Effector CD4-positive, alpha-beta T cell (primary cell): ENCODE measurements around the gene SLC25A11.
A peak's percentile ranks its signal among the peaks of the same experiment; 100 is the strongest.
"Not testable (repeated sequence)": the region's sequence is repeated elsewhere in the genome, so short reads cannot be mapped to it uniquely, and the experiment has no call there.

Experiments used
- DNase-seq: peaks from one replicate; pipeline ENCODE4 v3.0.0-alpha.2; 2020

The SLC25A11 gene

DNA sequence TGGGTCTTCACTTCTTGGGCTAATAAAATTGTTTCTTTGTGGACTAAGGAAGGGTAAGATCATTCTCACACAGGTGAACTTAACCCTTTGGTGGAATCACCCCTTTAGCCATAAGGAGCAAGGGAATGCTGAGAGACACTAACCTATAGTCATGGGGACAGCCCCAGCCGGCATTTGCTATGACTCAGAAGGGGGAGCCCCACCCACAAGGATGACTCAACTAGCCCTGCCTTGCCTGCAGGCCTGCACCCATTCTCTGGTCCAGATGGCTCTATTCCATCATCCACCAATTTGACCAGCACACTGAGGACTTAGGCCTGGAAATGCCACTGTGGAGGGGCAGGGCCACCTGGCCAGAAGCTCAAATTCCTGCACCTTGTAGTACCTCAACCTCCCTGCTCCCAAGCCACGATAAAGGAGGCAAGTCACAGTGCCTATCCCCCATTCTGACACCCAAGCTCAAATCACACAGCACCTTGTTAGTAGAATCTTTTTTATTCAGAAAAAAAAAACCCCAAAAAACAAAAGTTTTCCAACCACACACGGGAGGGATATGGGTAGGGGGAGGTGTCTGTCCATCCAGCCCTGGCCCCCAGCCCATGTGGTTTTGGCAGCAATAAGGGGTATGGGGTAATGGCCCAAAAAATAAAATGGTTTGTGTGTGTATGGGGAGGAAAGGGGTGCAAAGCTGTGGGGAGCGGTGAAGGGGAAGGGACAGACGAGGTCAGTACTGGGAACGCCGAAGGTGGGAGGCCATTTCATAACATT, 5.5 kb upstream of the SLC25A11 start:
- DNase-seq = peak; percentile 72

- DNase-seq = no peak
These were observed 4.8 kb upstream of the SLC25A11 start for GRCh38 chr17:4944554-4945175.

DNA sequence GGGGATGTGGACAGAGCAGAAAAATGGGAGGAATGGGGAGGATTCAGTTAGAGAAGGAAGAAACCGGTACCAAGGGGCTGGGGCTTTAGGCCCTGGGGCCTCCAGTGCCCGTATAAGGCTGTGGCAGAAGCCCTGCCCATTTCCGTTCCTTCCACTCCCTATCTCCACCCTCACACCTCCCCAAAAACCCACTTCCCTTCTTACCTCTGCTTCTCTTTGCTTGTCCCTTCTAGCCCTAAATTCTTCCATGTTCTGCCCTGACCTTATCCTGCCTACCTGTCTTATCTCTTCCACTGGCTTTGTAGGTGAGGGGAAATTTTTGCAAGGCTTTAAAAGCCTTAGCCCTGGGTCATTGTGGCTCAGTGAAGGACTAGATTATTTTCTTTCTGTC, 4.3 kb upstream of the SLC25A11 start:
- peak; percentile 37 for DNase-seq

GRCh38 chr17:4942760-4943508, 3.1 kb upstream of the SLC25A11 start:
- DNase-seq = no peak

GRCh38 chr17:4941319-4941610, 1.4 kb upstream of the SLC25A11 start:
- DNase-seq = no peak

DNA sequence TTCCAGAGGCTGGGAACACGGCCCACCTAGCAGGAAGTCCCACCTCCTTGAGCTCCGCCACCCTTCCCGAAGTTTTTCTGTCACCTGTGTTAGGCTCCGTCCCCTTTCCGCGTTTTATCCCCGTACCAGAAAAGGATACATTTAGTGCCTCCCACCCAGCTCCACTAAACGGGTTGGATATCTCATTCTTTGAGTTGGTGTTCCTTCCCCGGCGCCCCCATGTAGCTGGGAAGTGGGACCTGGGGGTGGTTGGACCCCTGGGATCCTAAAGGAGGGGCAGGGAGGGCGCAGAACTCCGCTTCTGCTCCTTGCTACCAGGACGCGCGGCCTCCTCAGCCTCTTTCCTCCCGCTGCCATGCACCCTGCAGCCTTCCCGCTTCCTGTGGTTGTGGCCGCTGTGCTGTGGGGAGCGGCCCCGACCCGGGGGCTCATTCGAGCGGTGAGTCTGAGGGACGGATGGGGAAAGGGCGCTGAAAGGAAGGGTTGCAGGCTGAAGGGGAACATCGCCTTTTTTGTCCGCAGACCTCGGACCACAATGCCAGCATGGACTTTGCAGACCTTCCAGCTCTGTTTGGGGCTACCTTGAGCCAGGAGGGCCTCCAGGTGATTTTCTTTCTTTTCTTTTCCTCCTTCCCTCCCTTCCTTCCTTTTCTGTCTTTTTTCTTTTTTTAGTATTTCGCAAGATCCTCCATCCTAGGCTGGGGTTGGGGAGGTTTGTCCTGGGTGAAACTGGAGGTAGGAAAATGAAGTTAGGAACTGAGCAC, 891 bp upstream of the SLC25A11 start:
- DNase-seq = peak; percentile 17

DNA sequence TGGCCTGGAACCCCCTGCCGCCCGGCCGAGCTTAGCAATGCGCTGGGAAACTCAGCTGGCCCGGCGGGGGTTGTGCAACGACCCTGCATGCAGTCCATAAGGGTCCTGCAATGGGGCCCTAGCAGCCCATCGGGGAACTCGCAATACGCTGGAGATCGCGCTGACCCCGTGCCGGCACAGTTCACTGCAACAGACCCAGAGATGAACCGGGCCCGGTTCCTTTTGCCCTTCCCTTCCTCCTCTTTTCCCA, 375 bp downstream of the SLC25A11 start:
- DNase-seq = no peak

GRCh38 chr17:4938688-4939545, 929 bp downstream of the SLC25A11 start:
- no peak for DNase-seq

- DNase-seq = no peak
These were observed 1.8 kb downstream of the SLC25A11 start for GRCh38 chr17:4938069-4938491.

GRCh38 chr17:4937553-4937952, 2.3 kb downstream of the SLC25A11 start:
- DNase-seq = no peak

- DNase-seq = no peak
These were observed 3.4 kb downstream of the SLC25A11 start for GRCh38 chr17:4936436-4936835.

- no peak for DNase-seq
These were observed 4.2 kb downstream of the SLC25A11 start for GRCh38 chr17:4935650-4936049.

DNA sequence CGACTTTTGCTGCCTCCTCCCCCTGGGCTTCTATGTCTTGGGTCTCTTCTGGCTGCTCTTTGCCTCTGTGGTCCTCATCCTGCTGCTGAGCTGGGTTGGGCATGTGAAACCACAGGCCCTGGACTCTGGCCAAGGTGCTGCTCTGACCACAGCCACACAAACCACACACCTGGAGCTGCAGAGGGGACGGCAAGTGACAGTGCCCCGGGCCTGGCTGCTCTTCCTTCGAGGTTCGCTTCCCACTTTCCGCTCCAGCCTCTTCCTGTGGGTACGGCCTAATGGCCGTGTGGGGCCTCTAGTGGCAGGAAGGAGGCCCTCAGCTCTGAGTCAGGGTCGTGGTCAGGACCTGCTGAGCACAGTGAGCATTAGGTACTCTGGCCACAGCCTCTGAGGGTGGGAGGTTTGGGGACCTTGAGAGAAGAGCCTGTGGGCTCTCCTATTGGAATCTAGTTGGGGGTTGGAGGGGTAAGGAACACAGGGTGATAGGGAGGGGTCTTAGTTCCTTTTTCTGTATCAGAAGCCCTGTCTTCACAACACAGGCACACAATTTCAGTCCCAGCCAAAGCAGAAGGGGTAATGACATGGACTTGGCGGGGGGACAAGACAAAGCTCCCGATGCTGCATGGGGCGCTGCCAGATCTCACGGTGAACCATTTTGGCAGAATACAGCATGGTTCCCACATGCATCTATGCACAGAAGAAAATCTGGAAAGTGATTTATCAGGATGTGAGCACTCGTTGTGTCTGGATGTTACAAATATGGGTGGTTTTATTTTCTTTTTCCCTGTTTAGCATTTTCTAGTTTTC, 5.5 kb downstream of the SLC25A11 start:
- DNase-seq = no peak

GRCh38 chr17:4933646-4934045, 6.2 kb downstream of the SLC25A11 start:
- DNase-seq = no peak

DNA sequence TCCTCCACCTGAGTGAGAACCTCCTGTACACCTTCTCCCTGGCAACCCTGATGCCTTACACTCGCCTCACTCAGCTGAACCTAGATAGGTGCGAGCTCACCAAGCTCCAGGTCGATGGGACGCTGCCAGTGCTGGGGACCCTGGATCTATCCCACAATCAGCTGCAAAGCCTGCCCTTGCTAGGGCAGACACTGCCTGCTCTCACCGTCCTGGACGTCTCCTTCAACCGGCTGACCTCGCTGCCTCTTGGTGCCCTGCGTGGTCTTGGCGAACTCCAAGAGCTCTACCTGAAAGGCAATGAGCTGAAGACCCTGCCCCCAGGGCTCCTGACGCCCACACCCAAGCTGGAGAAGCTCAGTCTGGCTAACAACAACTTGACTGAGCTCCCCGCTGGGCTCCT, 7.1 kb downstream of the SLC25A11 start:
- DNase-seq = no peak

DNA sequence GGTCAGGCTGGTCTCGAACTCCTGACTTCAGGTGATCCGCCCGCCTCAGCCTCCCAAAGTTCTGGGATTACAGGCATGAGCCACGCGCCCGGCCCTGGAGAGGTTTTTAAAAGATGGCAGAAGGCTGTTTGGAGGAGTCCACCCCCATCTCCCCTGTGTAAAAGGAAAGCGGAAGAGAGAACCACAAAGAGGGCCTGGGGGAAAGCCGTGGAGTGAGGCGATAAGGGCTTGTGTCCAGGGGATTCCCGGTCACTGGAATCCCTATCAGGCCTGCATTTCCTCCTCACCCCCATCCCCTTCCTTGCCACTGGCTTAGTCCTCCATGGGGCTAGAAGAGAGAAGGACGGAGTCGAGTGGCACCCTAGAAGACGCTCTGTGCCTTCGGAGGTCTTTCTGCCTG, 7.9 kb downstream of the SLC25A11 start, which contains the start of gene GP1BA:
GP1BA (plus strand) TSS at position 315 of the 400 bp plus-strand sequence. CDS start 328 bp downstream, outside the sequence.
- DNase-seq = no peak

- no peak for DNase-seq
These were observed 11.0 kb downstream of the SLC25A11 start for GRCh38 chr17:4928881-4929280.

DNA sequence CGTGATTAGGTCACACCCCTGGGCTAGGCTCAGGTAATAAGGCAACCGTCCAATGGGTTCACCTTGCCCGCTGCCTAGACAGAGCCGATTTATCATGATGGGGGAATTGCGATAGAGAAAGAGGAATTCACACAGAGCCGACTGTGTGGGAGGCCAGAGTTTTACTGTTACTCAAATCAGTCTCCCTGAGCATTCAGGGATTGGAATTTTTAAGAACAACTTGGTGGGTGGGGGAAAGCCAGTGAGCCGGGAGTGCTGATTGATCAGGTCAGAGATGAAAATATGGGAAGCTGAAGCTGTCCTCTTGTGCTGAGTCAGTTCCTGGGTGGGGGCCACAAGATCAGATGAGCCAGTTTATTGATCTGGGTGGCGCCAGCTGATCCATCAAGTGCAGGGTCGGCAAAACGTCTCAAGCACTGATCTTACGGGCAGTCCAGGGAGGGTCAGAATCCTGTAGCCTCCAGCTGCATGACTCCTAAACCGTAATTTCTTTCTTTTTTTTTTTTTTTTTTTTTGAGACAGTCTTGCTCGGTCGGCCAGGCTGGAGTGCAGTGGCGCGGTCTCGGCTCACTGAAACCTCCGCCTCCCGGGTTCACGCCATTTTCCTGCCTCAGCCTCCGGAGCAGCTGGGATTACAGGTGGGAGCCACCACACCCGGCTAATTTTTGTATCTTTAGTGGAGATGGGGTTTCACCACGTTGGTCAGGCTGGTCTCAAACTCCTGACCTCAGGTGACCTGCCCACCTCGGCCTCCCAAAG, 13.1 kb downstream of the SLC25A11 start:
- not testable (repeated sequence) for DNase-seq

GRCh38 chr17:4921320-4921719, 18.5 kb downstream of the SLC25A11 start:
- DNase-seq = no peak

- no peak for DNase-seq
These were observed 19.3 kb downstream of the SLC25A11 start for GRCh38 chr17:4920351-4921048.
